Caco-2 (cell line): ENCODE results near the gene BCAS3. TPM values are rescaled to one million over a fixed set of nuclear protein-coding genes. Genes with fewer than 3 reads are reported as not detected.

ENCODE experiments used
- BruUV-seq: library from RNA; stranded (reverse); fragments of 400-500 nt; replicated peaks from 2 replicates; lab custom pipeline; 2021; lab: Mats Ljungman, UMichigan
- CTCF ChIA-PET: fragments of 300-600 bp; sonication (Branson Sonifier 250); formaldehyde crosslinking; loops from one replicate; lab custom pipeline; 2022; ENCODE audit warnings: antibody characterized with exemption; lab: Charles Lee
- POLR2A ChIA-PET: fragments of 300-600 bp; sonication (Branson Sonifier 250); formaldehyde crosslinking; loops from one replicate; lab custom pipeline; 2022; ENCODE audit warnings: antibody characterized with exemption; lab: Charles Lee
- DNase-seq, 2 experiments: peaks; one replicate each; pipeline versions ENCODE4 v3.0.0 to v3.0.0-alpha.2; 2020 to 2022
- H3K27me3 ChIP-seq: replicated peaks from 2 replicates; pipeline ENCODE4 v1.6.0; 2011; ENCODE audit warnings: low read length; ENCODE audit not compliant: control insufficient read depth, insufficient read depth
- H3K36me3 ChIP-seq: 2 replicates; pipeline ENCODE4 v1.5.1; 2011; ENCODE audit warnings: low read length; ENCODE audit not compliant: control insufficient read depth, insufficient read depth
- H3K4me1 ChIP-seq: fragments of 250-450 bp; sonication (Bioruptor Pico); 2 replicates; pipeline ENCODE4 v1.5.1; 2020; ENCODE audit warnings: mild to moderate bottlenecking
- H3K4me3 ChIP-seq: 2 replicates; pipeline ENCODE4 v1.5.1; 2011; ENCODE audit warnings: low read depth, mild to moderate bottlenecking, control low read depth, low read length
- H3K9me3 ChIP-seq: fragments of 250-450 bp; sonication (Bioruptor Pico); 2 replicates; pipeline ENCODE4 v1.5.1; 2020; ENCODE audit warnings: mild to moderate bottlenecking, moderate library complexity
- H3K27ac Mint-ChIP-seq: one replicate; pipeline ENCODE4 v1.8.0; 2022; ENCODE audit warnings: mixed read lengths; ENCODE audit not compliant: unreplicated experiment
- H3K27me3 Mint-ChIP-seq: one replicate; pipeline ENCODE4 v1.8.0; 2022; ENCODE audit warnings: mixed read lengths; ENCODE audit not compliant: insufficient read depth, unreplicated experiment
- H3K36me3 Mint-ChIP-seq: one replicate; pipeline ENCODE4 v1.8.0; 2022; ENCODE audit warnings: mild to moderate bottlenecking, mixed read lengths; ENCODE audit not compliant: insufficient read depth, unreplicated experiment
- H3K4me1 Mint-ChIP-seq: one replicate; pipeline ENCODE4 v1.8.0; 2022; ENCODE audit warnings: low read depth, mixed read lengths; ENCODE audit not compliant: unreplicated experiment
- H3K4me3 Mint-ChIP-seq: one replicate; pipeline ENCODE4 v1.8.0; 2022; ENCODE audit warnings: mild to moderate bottlenecking, moderate library complexity, mixed read lengths; ENCODE audit not compliant: unreplicated experiment
- H3K9me3 Mint-ChIP-seq: one replicate; pipeline ENCODE4 v1.8.0; 2022; ENCODE audit warnings: mixed read lengths; ENCODE audit not compliant: unreplicated experiment
- intact Hi-C: fragments of 100-400 bp; cut with micrococcal nuclease; formaldehyde crosslinking; loops from one replicate; pipeline ENCODE4 v1.10.0; 2022; ENCODE audit not compliant: unreplicated experiment
- total RNA-seq: library from RNA; stranded (reverse); gene quantifications from 2 replicates; pipeline ENCODE4 v1.2.3, GENCODE V29; 2022
- TF ChIP-seq, protein P1 (sequence below), 2 experiments: fragments of 200-600 bp in 1 of 2; IDR thresholded peaks; 1 replicate in 1 of 2; 2 replicates in 1 of 2; pipeline versions ENCODE4 v1.5.1 to v1.8.0; 2011 to 2022; ENCODE audit warnings: antibody characterized with exemption in 1 of 2, control low read depth in 1 of 2, inconsistent platforms in 1 of 2, low read depth in 1 of 2, low read length in 1 of 2, mild to moderate bottlenecking in 1 of 2, moderate library complexity in 1 of 2; ENCODE audit not compliant: insufficient read depth in 1 of 2, severe bottlenecking in 1 of 2, unreplicated experiment in 1 of 2

BCAS3 gene
- total RNA-seq, 1 experiment from 2014 or later = 44.1 TPM

DNA sequence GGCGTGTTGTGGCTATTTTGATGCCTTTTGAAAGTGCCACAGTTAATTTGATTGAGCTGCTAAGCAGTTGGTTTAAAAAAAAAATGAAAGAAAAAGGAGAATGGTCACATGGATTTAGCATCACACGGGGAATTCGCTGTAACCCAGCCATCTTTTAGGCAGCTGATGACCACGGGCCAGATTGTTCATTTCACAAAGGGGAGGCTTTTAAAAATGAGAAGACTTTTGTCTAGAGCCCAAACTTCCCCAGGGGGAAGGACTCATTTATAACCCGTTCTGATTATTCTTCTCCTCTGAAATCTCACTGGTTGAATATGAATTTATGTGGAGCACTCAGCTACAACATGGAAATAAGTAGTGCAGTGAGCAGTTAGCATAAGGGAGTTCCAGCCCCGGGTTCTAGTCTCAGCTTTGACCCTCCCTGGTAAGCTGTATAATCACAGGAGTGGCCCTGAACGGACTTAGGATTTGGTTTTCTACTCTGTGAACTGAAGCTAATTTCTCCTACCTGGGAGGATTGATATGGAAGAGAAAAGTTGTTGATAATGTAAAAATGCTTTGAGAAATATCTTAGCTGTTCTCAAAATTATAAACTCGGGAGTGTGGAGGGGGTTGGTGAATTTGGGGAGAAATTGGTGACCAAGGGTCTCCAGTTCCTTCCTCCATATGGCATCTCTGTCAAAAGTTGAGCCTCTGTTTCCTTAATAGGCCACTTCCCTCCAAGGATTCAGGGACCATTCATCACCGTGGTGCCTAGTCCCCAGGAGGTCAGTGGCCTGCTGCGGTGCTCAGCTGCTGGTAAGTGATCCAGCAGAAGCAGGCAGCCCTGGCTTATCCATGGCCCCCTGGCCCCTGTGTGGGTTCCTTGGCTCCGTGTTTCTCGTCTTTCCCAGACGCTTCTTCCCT lies 645.6 kb downstream of the BCAS3 start:
- H3K27me3 ChIP-seq = no peaks in the 10 kb centered on the region

DNA sequence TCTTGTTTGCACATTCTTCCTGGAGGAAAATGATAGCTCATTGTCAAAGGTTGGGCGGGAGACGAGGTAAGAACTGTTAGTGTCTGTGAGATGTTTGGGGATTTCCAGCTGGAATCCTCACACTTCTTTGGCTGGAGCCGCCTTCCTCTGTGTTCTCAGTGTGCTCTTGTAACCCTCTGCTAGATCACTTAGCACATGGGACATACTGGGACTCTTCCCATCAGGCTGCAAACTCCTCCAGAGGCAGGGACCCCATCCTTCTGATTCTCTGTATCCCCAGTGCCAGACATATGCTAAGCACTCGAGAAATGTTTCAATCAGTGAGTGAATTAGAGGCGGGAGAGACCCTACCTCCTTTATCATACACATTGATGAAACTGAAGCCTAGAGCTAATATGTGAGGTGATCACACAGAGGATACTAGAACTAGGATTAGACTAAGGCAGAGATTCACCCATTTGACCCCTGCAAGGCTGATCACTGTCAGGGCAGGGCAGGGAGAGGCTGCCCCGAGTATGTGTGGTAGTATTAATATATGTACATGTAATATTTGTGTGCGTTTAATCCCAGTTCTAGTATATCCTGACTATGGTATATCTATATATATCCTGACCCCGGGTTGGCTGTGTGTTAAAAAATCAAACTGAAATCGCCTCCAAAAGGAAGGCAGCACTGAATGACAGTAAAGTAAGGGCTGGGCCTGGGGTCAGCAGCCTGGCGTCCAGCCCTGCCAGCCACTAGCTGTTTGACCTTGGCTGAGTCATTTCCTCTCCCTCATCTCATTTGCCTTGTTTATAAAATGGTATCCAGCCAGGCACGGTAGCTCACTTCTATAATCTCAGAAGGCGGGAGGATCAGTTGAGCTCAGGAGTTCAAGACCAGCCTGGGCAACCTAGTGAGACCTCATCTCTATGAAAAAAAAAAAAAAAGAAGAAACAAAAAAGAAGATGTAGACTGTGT lies 646.5 kb downstream of the BCAS3 start:
- TF ChIP-seq, protein P1, sequence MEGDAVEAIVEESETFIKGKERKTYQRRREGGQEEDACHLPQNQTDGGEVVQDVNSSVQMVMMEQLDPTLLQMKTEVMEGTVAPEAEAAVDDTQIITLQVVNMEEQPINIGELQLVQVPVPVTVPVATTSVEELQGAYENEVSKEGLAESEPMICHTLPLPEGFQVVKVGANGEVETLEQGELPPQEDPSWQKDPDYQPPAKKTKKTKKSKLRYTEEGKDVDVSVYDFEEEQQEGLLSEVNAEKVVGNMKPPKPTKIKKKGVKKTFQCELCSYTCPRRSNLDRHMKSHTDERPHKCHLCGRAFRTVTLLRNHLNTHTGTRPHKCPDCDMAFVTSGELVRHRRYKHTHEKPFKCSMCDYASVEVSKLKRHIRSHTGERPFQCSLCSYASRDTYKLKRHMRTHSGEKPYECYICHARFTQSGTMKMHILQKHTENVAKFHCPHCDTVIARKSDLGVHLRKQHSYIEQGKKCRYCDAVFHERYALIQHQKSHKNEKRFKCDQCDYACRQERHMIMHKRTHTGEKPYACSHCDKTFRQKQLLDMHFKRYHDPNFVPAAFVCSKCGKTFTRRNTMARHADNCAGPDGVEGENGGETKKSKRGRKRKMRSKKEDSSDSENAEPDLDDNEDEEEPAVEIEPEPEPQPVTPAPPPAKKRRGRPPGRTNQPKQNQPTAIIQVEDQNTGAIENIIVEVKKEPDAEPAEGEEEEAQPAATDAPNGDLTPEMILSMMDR (IDR thresholded peaks at IDR 0.05; ENCODE audit: insufficient read depth in 1 of 2, low read depth in 1 of 2, low read length in 1 of 2, severe bottlenecking in 1 of 2, unreplicated experiment in 1 of 2) = no peak
- H3K4me3 ChIP-seq = no peak overlapping the region
- Mint-ChIP-seq H3K9me3 (no peaks in the 10 kb centered on the region), H3K36me3 (no peaks in the 10 kb centered on the region), H3K27me3 (no peaks in the 10 kb centered on the region), H3K4me3 (no peak overlapping the region), H3K27ac (no peak overlapping the region), H3K4me1 (peaks cover 6% of the 10 kb centered on the region)
- H3K27me3 ChIP-seq = no peaks in the 10 kb centered on the region
- BruUV-seq = no TSS peak
- CTCF ChIA-PET = interaction anchor here (0.6 kb wide), 1 partner anchor 603 kb away, joined by 3 read pairs; no protein-coding TSS in a partner anchor
- H3K36me3 ChIP-seq = no peaks in the 10 kb centered on the region
- peaks cover 5% of the 10 kb centered on the region; the same call in 1 of the 2 replicates for H3K4me1 ChIP-seq
- DNase-seq = no peak
- H3K9me3 ChIP-seq = no peaks in the 10 kb centered on the region
- intact Hi-C loops = no loop called here
- POLR2A ChIA-PET = no interaction called here

More for the DNA sequence above, 645.6 kb downstream of the BCAS3 start:
- H3K27ac Mint-ChIP-seq = no peak overlapping the region
- TF ChIP-seq, protein P1 (IDR thresholded peaks at IDR 0.05; ENCODE audit: insufficient read depth in 1 of 2, low read depth in 1 of 2, low read length in 1 of 2, severe bottlenecking in 1 of 2, unreplicated experiment in 1 of 2) = no peak
- H3K4me3 ChIP-seq = no peak overlapping the region
- H3K4me3 Mint-ChIP-seq = no peak overlapping the region
- no TSS peak for BruUV-seq
- H3K9me3 ChIP-seq = no peaks in the 10 kb centered on the region
- no peak for DNase-seq
- ChIA-PET CTCF (no interaction called here), POLR2A (interaction anchor here (0.7 kb wide), 1 partner anchor 69 kb away, joined by 6 read pairs; no protein-coding TSS in a partner anchor)
- H3K9me3 Mint-ChIP-seq = no peaks in the 10 kb centered on the region
- H3K36me3 ChIP-seq = no peaks in the 10 kb centered on the region
- peaks cover 5% of the 10 kb centered on the region; the same call in 1 of the 2 replicates for H3K4me1 ChIP-seq
- H3K36me3 Mint-ChIP-seq = no peaks in the 10 kb centered on the region
- H3K27me3 Mint-ChIP-seq = no peaks in the 10 kb centered on the region
- peaks cover 6% of the 10 kb centered on the region for H3K4me1 Mint-ChIP-seq
- intact Hi-C loops = no loop called here

DNA sequence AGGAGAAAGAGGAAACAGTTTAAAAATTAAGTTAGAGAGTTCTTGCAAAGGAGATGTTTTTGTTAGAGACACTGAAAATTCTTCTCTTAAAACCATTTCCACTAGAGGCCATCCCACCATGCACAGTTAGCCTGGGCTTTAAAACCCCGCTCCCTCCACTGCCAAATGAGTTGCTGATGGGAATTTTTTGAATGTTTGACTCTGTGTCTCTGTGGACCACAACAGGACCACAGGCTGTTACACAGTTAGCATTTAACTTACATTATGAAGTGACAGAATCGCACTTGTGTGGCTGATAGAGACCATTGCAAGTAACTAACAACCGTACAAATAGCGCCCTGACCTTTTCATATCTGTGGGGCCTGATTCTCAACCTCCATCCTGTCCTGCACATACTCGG lies 647.3 kb downstream of the BCAS3 start:
- intact Hi-C loops = no loop called here
- H3K4me1 Mint-ChIP-seq = peaks cover 6% of the 10 kb centered on the region
- H3K36me3 Mint-ChIP-seq = no peaks in the 10 kb centered on the region
- BruUV-seq = no TSS peak
- Histone ChIP-seq H3K4me3 (no peak overlapping the region), H3K36me3 (no peaks in the 10 kb centered on the region), H3K27me3 (no peaks in the 10 kb centered on the region), H3K9me3 (no peaks in the 10 kb centered on the region), H3K4me1 (peaks cover 5% of the 10 kb centered on the region; the same call in 1 of the 2 replicates)
- H3K4me3 Mint-ChIP-seq = no peak overlapping the region
- H3K9me3 Mint-ChIP-seq = no peaks in the 10 kb centered on the region
- H3K27me3 Mint-ChIP-seq = no peaks in the 10 kb centered on the region
- H3K27ac Mint-ChIP-seq = no peak overlapping the region
- POLR2A ChIA-PET = no interaction called here
- CTCF ChIA-PET = interaction anchor here (0.6 kb wide), 1 partner anchor 604 kb away, joined by 3 read pairs; no protein-coding TSS in a partner anchor
- no peak for DNase-seq
- TF ChIP-seq, protein P1 (IDR thresholded peaks at IDR 0.05; ENCODE audit: insufficient read depth in 1 of 2, low read depth in 1 of 2, low read length in 1 of 2, severe bottlenecking in 1 of 2, unreplicated experiment in 1 of 2) = no peak
